H1 (cell line): Measurements from ENCODE around the gene DHX58. TPM values are rescaled to one million over a fixed set of nuclear protein-coding genes. Genes with fewer than 3 reads are reported as not detected.

ENCODE experiments used
- CTCF ChIA-PET: fragments of 300-600 bp; sonication (Branson Sonifier 250); formaldehyde crosslinking; loops from one replicate; lab custom pipeline; 2021; ENCODE audit not compliant: partially characterized antibody; lab: Charles Lee
- POLR2A ChIA-PET: fragments of 300-600 bp; sonication (Branson Sonifier 250); formaldehyde crosslinking; loops from one replicate; lab custom pipeline; 2021; ENCODE audit warnings: inconsistent platforms; ENCODE audit not compliant: partially characterized antibody; lab: Charles Lee
- DNase-seq, 2 experiments: peaks; one replicate each; pipeline versions ENCODE4 v3.0.0 to v3.0.0-alpha.2; 2010 to 2022; ENCODE audit warnings: low spot score in 2 of 2, low read depth in 1 of 2, mixed read lengths in 1 of 2
- FAIRE-seq: peaks from 2 replicates; lab custom pipeline; 2011; peaks lifted over from hg19 to GRCh38; lab: Jason Lieb, UNC
- H2AFZ ChIP-seq: 2 replicates; pipeline ENCODE4 v1.8.1; 2012; ENCODE audit warnings: low read length, inconsistent platforms
- H2AK5ac ChIP-seq: 2 replicates; pipeline ENCODE4 v1.6.1; 2013; ENCODE audit warnings: low read depth, low read length
- H2BK120ac ChIP-seq: replicated peaks from 2 replicates; pipeline ENCODE3; 2013; ENCODE audit warnings: low read depth, low read length, inconsistent platforms
- H2BK12ac ChIP-seq: 2 replicates; pipeline ENCODE4 v1.6.1; 2013; ENCODE audit warnings: low read depth, low read length
- H2BK15ac ChIP-seq: 2 replicates; pipeline ENCODE4 v1.6.1; 2013; ENCODE audit warnings: low read length
- H2BK20ac ChIP-seq: 2 replicates; pipeline ENCODE4 v1.6.1; 2013; ENCODE audit warnings: low read length
- H2BK5ac ChIP-seq: 2 replicates; pipeline ENCODE4 v1.6.1; 2013; ENCODE audit warnings: low read depth, low read length
- H3K14ac ChIP-seq: 2 replicates; pipeline ENCODE4 v1.6.1; 2013; ENCODE audit warnings: inconsistent platforms; ENCODE audit not compliant: insufficient read length
- H3K18ac ChIP-seq: 2 replicates; pipeline ENCODE4 v1.6.1; 2013; ENCODE audit warnings: low read length; ENCODE audit errors: extremely low read depth
- H3K23ac ChIP-seq: 2 replicates; pipeline ENCODE4 v1.6.1; 2013; ENCODE audit warnings: inconsistent platforms; ENCODE audit not compliant: insufficient read length
- H3K23me2 ChIP-seq: 2 replicates; pipeline ENCODE4 v1.6.1; 2013; ENCODE audit warnings: low read depth, low read length
- H3K27ac ChIP-seq: 2 replicates; pipeline ENCODE4 v1.6.1; 2011; ENCODE audit warnings: low read depth, low read length, inconsistent platforms
- H3K27me3 ChIP-seq, 4 experiments: replicated peaks in 1 of 4; 1 replicate in 1 of 4; 2 replicates in 3 of 4; pipeline versions ENCODE4 v1.6.1 to v1.8.1; 2011 to 2013; ENCODE audit warnings: low read length in 3 of 4, mild to moderate bottlenecking in 3 of 4, inconsistent platforms in 2 of 4, mixed read lengths in 2 of 4, moderate library complexity in 1 of 4; ENCODE audit not compliant: control insufficient read depth in 3 of 4, insufficient read depth in 3 of 4; ENCODE audit errors: extremely low read depth in 1 of 4
- H3K36me3 ChIP-seq, 4 experiments: 2 replicates each; pipeline versions ENCODE4 v1.6.1 to v1.8.1; 2011 to 2013; ENCODE audit warnings: mild to moderate bottlenecking in 4 of 4, low read length in 3 of 4, moderate library complexity in 2 of 4, control low read depth in 1 of 4, inconsistent platforms in 1 of 4; ENCODE audit not compliant: insufficient read depth in 4 of 4, control insufficient read depth in 2 of 4
- H3K4ac ChIP-seq: replicated peaks from 2 replicates; pipeline ENCODE3; 2013; ENCODE audit warnings: low read length, low read depth, mixed read lengths, inconsistent platforms; ENCODE audit not compliant: insufficient read length
- H3K4me1 ChIP-seq, 4 experiments: replicated peaks in 1 of 4; 1 replicate in 1 of 4; 2 replicates in 3 of 4; pipeline versions ENCODE4 v1.6.1 to v1.8.1; 2011 to 2013; ENCODE audit warnings: low read length in 3 of 4, inconsistent platforms in 2 of 4, mixed read lengths in 1 of 4; ENCODE audit not compliant: insufficient read depth in 4 of 4, control insufficient read depth in 3 of 4
- H3K4me2 ChIP-seq, 2 experiments: 2 replicates each; pipeline versions ENCODE4 v1.6.1 to v1.8.1; 2011 to 2013; ENCODE audit warnings: low read depth in 2 of 2, low read length in 2 of 2, control low read depth in 1 of 2, inconsistent platforms in 1 of 2, mild to moderate bottlenecking in 1 of 2; ENCODE audit not compliant: insufficient read depth in 1 of 2
- H3K4me3 ChIP-seq, 4 experiments: fragments of 200-600, 300-600 bp in 1 of 4; sonication (generic), shearing (Covaris generic), sonication (Bioruptor Twin) in 1 of 4; 2 replicates each; pipeline versions ENCODE4 v1.5.1 to v1.8.1; 2011 to 2016; ENCODE audit warnings: low read length in 4 of 4, low read depth in 3 of 4, control low read depth in 2 of 4, inconsistent platforms in 2 of 4, mild to moderate bottlenecking in 2 of 4, mixed read lengths in 1 of 4, moderate library complexity in 1 of 4; ENCODE audit not compliant: insufficient read depth in 2 of 4; ENCODE audit errors: extremely low read depth in 1 of 4
- H3K56ac ChIP-seq: replicated peaks from 2 replicates; pipeline ENCODE3; 2013; ENCODE audit warnings: low read depth, mild to moderate bottlenecking, mixed read lengths, low read length, inconsistent platforms; ENCODE audit not compliant: insufficient read length
- H3K79me1 ChIP-seq: 2 replicates; pipeline ENCODE4 v1.6.1; 2013; ENCODE audit warnings: low read depth, low read length, control low read depth
- H3K79me2 ChIP-seq, 2 experiments: 2 replicates each; pipeline versions ENCODE4 v1.6.1 to v1.8.1; 2012 to 2013; ENCODE audit warnings: low read length in 2 of 2, mild to moderate bottlenecking in 2 of 2, inconsistent platforms in 1 of 2; ENCODE audit not compliant: insufficient read depth in 2 of 2, control insufficient read depth in 1 of 2
- H3K9ac ChIP-seq, 4 experiments: replicated peaks in 1 of 4; 1 replicate in 1 of 4; 2 replicates in 3 of 4; pipeline versions ENCODE4 v1.6.1 to v1.8.1; 2011 to 2013; ENCODE audit warnings: low read depth in 3 of 4, low read length in 3 of 4, control low read depth in 2 of 4, mild to moderate bottlenecking in 2 of 4, moderate library complexity in 2 of 4, inconsistent platforms in 1 of 4; ENCODE audit errors: extremely low read depth in 1 of 4
- H3K9me3 ChIP-seq, 2 experiments: 2 replicates each; pipeline versions ENCODE4 v1.6.1 to v1.8.1; 2012 to 2013; ENCODE audit warnings: mild to moderate bottlenecking in 2 of 2, moderate library complexity in 2 of 2, control low read depth in 1 of 2, inconsistent platforms in 1 of 2, low read depth in 1 of 2, low read length in 1 of 2, mixed read lengths in 1 of 2; ENCODE audit not compliant: insufficient read depth in 2 of 2
- H4K20me1 ChIP-seq, 2 experiments: replicated peaks in 1 of 2; 2 replicates each; pipeline versions ENCODE3 to v1.8.1; 2011 to 2013; ENCODE audit warnings: inconsistent platforms in 2 of 2, low read length in 2 of 2, mild to moderate bottlenecking in 1 of 2; ENCODE audit not compliant: insufficient read depth in 2 of 2, control insufficient read depth in 1 of 2
- H4K5ac ChIP-seq: 2 replicates; pipeline ENCODE4 v1.6.1; 2013; ENCODE audit warnings: low read length, low read depth, mixed read lengths, inconsistent platforms; ENCODE audit not compliant: insufficient read length
- H4K8ac ChIP-seq: 2 replicates; pipeline ENCODE4 v1.8.0; 2013; ENCODE audit warnings: mild to moderate bottlenecking, moderate library complexity, low read length, inconsistent platforms; ENCODE audit not compliant: insufficient read depth; ENCODE audit errors: extremely low read depth
- H4K91ac ChIP-seq: replicated peaks from 2 replicates; pipeline ENCODE3; 2013; ENCODE audit warnings: low read length, mixed read lengths, inconsistent platforms; ENCODE audit not compliant: insufficient read length
- WGBS, 2 experiments: shearing (Covaris generic) in 1 of 2; methylation state at CpG; one replicate each; pipeline versions ENCODE4 v1.1.6 to v1.1.7; 2013 to 2015; ENCODE audit warnings: low lambda C conversion rate in 2 of 2, mixed read lengths in 2 of 2, inconsistent platforms in 1 of 2, low coverage in 1 of 2, missing lambda C conversion rate in 1 of 2; ENCODE audit not compliant: insufficient replicate concordance in 2 of 2, insufficient coverage in 1 of 2, insufficient read length in 1 of 2; ENCODE audit errors: extremely low coverage in 1 of 2, missing lambda C conversion rate in 1 of 2; 5-methylcytosine and 5-hydroxymethylcytosine counted together
- polyA plus RNA-seq, 7 experiments: library from polyadenylated mRNA; depleted of rRNA in 3 of 7; stranded (reverse) in 5 of 7; unstranded in 2 of 7; fragments of >200 nt in 5 of 7; fragments of 200-250 nt in 2 of 7; gene quantifications; 1 replicate in 5 of 7; 2 replicates in 1 of 7; 4 replicates in 1 of 7; pipeline versions ENCODE4 v1.2.1 to v1.2.3, GENCODE V29; 2011 to 2013; ENCODE audit warnings: missing spikeins in 2 of 7, mixed read lengths in 2 of 7
- total RNA-seq: library from RNA; stranded (reverse); fragmentation: NEBNext Ultra II Directional; extraction: Animal tissue kit (Norgen Biotek cat#: 25700); gene quantifications from 2 replicates; pipeline ENCODE4 v1.2.1, GENCODE V29; 2021

DHX58 gene
- total and polyA plus RNA-seq, 2 of the 8 experiments (the other 6 are each of a cell fraction or from before 2014, with no cell fraction given) = 5.6 to 9.9 TPM

GRCh38 chr17:42076797-42077559 lies 35.5 kb downstream of the DHX58 start:
- H2BK15ac ChIP-seq = no peak overlapping the region
- no peak overlapping the region for H3K14ac ChIP-seq
- WGBS, 2 experiments = 90% methylated on average over 4 of the region's 4 CpGs; no CpG with 5 or more reads in 1 of the 2 experiments
- H3K36me3 ChIP-seq = no peaks in the 10 kb centered on the region
- H3K9me3 ChIP-seq = no peaks in the 10 kb centered on the region
- no peaks in the 10 kb centered on the region; a peak in 2 of 7 replicates for H3K27me3 ChIP-seq
- H2BK12ac ChIP-seq = no peak overlapping the region
- H4K8ac ChIP-seq = no peak overlapping the region
- ChIA-PET CTCF (interaction anchor here (1.0 to 3.5 kb wide), 9 partner anchors 11 to 52 kb away, joined by 3 to 34 read pairs (median 5); no protein-coding TSS in a partner anchor), POLR2A (no interaction called here)
- no peak overlapping the region for H3K4me2 ChIP-seq
- no peak overlapping the region for H4K5ac ChIP-seq
- H4K91ac ChIP-seq = no peak overlapping the region
- H3K23me2 ChIP-seq = peaks cover 4% of the 10 kb centered on the region; the same call in 1 of the 2 replicates
- H2BK120ac ChIP-seq = no peak overlapping the region
- no peaks in the 10 kb centered on the region for H3K79me1 ChIP-seq
- H2AFZ ChIP-seq = no peak overlapping the region
- H3K4ac ChIP-seq = no peak overlapping the region
- FAIRE-seq (no peak), DNase-seq (no peak)
- no peak overlapping the region for H3K23ac ChIP-seq
- H3K56ac ChIP-seq = no peak overlapping the region
- no peak overlapping the region for H3K4me3 ChIP-seq
- H4K20me1 ChIP-seq = no peaks in the 10 kb centered on the region
- no peak overlapping the region for H3K18ac ChIP-seq
- H3K79me2 ChIP-seq = no peaks in the 10 kb centered on the region
- no peak overlapping the region for H3K9ac ChIP-seq
- no peak overlapping the region for H2BK20ac ChIP-seq
- no peak overlapping the region for H3K27ac ChIP-seq
- peaks cover 0 to 3% (median 2%) of the 10 kb centered on the region in 4 experiments; a peak in 4 of 7 replicates for H3K4me1 ChIP-seq
- H2AK5ac ChIP-seq = no peak overlapping the region
- no peak overlapping the region for H2BK5ac ChIP-seq
